OCI-LY3 (cell line): ENCODE measurements around the gene CEP112.

ENCODE experiments used
- H2AFZ ChIP-seq: fragments of 200-600, 300-600 bp; shearing (Covaris generic); 2 replicates; pipeline ENCODE4 v1.6.0; 2014; ENCODE audit warnings: antibody characterized with exemption, low read depth, low read length
- H3K27ac ChIP-seq: fragments of 200-600, 300-600 bp; sonication (generic); 2 replicates; pipeline ENCODE4 v1.5.1; 2014; ENCODE audit warnings: mild to moderate bottlenecking, low read length, moderate library complexity, mixed read lengths
- H3K27me3 ChIP-seq: fragments of 200-600, 300-600 bp; sonication (generic); 2 replicates; pipeline ENCODE4 v1.6.1; 2014; ENCODE audit warnings: low read depth, low read length, mixed read lengths
- H3K36me3 ChIP-seq: fragments of 200-600, 300-600 bp; sonication (generic); replicated peaks from 2 replicates; pipeline ENCODE3; 2014; ENCODE audit warnings: low read depth, low read length, mixed read lengths
- H3K4me1 ChIP-seq: fragments of 300-600, 200-600 bp; sonication (generic); 2 replicates; pipeline ENCODE4 v1.6.1; 2014; ENCODE audit warnings: low read length, mixed read lengths
- H3K4me2 ChIP-seq: fragments of 200-600, 300-600 bp; sonication (generic); 2 replicates; pipeline ENCODE4 v1.6.1; 2014; ENCODE audit warnings: low read length, mixed read lengths
- H3K4me3 ChIP-seq: fragments of 300-600, 200-600 bp; sonication (generic); 2 replicates; pipeline ENCODE4 v1.5.1; 2014; ENCODE audit warnings: antibody characterized with exemption, mild to moderate bottlenecking, low read length, moderate library complexity
- H3K79me2 ChIP-seq: fragments of 300-600, 200-600 bp; shearing (Covaris generic); 2 replicates; pipeline ENCODE4 v1.6.1; 2014; ENCODE audit warnings: mild to moderate bottlenecking, low read length, mixed read lengths
- H3K9ac ChIP-seq: fragments of 300-600, 200-600 bp; shearing (Covaris generic); 2 replicates; pipeline ENCODE4 v1.6.0; 2014; ENCODE audit warnings: mild to moderate bottlenecking, low read length, moderate library complexity
- H3K9me3 ChIP-seq: fragments of 200-600, 300-600 bp; shearing (Covaris generic); 2 replicates; pipeline ENCODE4 v1.6.1; 2014; ENCODE audit warnings: low read length, mixed read lengths; ENCODE audit not compliant: insufficient read depth
- H4K20me1 ChIP-seq: fragments of 200-600, 300-600 bp; sonication (generic); 2 replicates; pipeline ENCODE4 v1.6.1; 2016; ENCODE audit warnings: low read length, mixed read lengths; ENCODE audit not compliant: insufficient read depth
- EZH2phosphoT487 ChIP-seq: fragments of 200-600 bp; shearing (Covaris generic); IDR thresholded peaks from 2 replicates; pipeline ENCODE4 v1.6.1; 2018; ENCODE audit warnings: antibody characterized with exemption, mixed run types, low read depth
- TF ChIP-seq, protein P1 (sequence below): fragments of 200-600, 300-600 bp; sonication (generic); IDR thresholded peaks from 2 replicates; pipeline ENCODE4 v1.5.1; 2014; ENCODE audit warnings: antibody characterized with exemption, low read length, low read depth

Gene CEP112

DNA sequence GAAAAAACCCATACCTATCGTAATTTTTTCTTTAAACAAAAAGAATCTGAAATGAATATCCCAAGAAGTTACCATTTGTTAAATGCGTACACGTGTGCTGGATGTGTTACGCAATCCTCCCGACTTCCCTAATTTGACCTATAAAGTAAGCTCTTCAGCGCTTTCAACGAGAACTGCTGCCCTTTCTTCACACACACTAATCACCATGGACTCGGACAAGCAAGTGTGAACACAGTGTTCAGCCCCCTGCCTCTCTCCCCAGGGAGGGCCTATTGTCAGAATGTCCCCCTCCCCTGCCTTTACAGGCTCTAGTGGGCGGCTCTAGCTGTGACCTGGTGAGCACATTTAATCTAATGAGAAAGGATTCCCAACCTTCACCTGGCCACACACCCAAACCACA lies 216.1 kb downstream of the CEP112 start:
- Histone ChIP-seq H3K79me2 (no peaks in the 10 kb centered on the region), H3K9ac (no peak overlapping the region), H2AFZ (no peak overlapping the region), H3K27ac (no peak overlapping the region), H3K4me2 (no peak overlapping the region), H3K9me3 (peaks cover 6% of the 10 kb centered on the region), H4K20me1 (no peaks in the 10 kb centered on the region), H3K4me3 (no peak overlapping the region), H3K36me3 (no peaks in the 10 kb centered on the region), H3K4me1 (no peaks in the 10 kb centered on the region), H3K27me3 (no peaks in the 10 kb centered on the region)
- TF ChIP-seq EZH2phosphoT487: no peak
- TF ChIP-seq, protein P1, sequence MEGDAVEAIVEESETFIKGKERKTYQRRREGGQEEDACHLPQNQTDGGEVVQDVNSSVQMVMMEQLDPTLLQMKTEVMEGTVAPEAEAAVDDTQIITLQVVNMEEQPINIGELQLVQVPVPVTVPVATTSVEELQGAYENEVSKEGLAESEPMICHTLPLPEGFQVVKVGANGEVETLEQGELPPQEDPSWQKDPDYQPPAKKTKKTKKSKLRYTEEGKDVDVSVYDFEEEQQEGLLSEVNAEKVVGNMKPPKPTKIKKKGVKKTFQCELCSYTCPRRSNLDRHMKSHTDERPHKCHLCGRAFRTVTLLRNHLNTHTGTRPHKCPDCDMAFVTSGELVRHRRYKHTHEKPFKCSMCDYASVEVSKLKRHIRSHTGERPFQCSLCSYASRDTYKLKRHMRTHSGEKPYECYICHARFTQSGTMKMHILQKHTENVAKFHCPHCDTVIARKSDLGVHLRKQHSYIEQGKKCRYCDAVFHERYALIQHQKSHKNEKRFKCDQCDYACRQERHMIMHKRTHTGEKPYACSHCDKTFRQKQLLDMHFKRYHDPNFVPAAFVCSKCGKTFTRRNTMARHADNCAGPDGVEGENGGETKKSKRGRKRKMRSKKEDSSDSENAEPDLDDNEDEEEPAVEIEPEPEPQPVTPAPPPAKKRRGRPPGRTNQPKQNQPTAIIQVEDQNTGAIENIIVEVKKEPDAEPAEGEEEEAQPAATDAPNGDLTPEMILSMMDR: no peak

DNA sequence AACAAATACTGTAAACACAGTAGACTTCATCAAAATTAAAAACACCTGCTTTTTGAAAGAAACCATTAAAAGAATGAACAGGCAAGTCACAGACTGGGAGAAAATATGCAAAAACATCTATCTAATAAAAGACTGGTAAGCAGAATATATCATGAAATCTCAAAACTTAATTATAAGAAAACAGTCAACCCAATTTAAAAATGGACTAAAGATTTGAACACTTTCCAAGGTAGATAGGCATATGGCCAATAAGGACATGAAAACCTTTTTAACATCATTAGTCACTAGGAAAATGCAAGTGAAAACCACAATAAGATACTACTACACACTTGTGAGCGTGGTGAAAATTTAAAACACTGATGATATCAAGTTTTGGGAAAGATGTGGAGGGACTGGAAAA lies 218.7 kb downstream of the CEP112 start:
- no peaks in the 10 kb centered on the region for H3K27me3 ChIP-seq
- H3K4me3 ChIP-seq: no peak overlapping the region
- H3K9ac ChIP-seq: no peak overlapping the region
- H3K4me1 ChIP-seq: no peaks in the 10 kb centered on the region
- no peaks in the 10 kb centered on the region for H3K79me2 ChIP-seq
- H3K9me3 ChIP-seq: peaks cover 21% of the 10 kb centered on the region
- H3K36me3 ChIP-seq: no peaks in the 10 kb centered on the region
- H3K27ac ChIP-seq: no peak overlapping the region
- no peak overlapping the region for H2AFZ ChIP-seq
- TF ChIP-seq, protein P1: no peak
- TF ChIP-seq EZH2phosphoT487: no peak
- no peak overlapping the region for H3K4me2 ChIP-seq
- no peaks in the 10 kb centered on the region for H4K20me1 ChIP-seq

DNA sequence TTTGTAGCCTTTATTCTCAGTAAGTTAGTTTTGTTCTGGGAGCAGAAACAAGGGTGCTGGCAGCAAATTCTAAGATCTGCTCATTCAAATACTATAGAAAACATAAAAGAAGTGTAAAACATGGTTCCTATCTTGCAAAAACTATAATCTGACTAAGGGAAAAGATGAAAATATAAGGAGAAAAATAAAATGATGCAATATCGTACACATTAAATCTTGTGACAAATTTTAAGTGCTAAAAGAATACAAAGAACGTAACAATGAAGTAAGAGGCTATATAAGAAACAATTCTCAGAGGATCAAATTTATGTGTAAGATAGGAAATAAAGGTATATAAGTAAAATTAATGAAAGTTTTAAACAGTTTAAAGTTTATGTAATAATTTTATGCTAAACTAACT lies 224.6 kb downstream of the CEP112 start:
- Histone ChIP-seq H3K4me3 (no peak overlapping the region), H2AFZ (no peak overlapping the region), H3K9me3 (peaks cover 21% of the 10 kb centered on the region), H3K27me3 (no peaks in the 10 kb centered on the region), H3K36me3 (no peaks in the 10 kb centered on the region), H3K9ac (no peak overlapping the region), H3K27ac (no peak overlapping the region), H3K4me2 (no peak overlapping the region), H3K79me2 (no peaks in the 10 kb centered on the region), H4K20me1 (no peaks in the 10 kb centered on the region), H3K4me1 (no peaks in the 10 kb centered on the region)
- TF ChIP-seq EZH2phosphoT487: no peak
- TF ChIP-seq, protein P1: no peak

DNA sequence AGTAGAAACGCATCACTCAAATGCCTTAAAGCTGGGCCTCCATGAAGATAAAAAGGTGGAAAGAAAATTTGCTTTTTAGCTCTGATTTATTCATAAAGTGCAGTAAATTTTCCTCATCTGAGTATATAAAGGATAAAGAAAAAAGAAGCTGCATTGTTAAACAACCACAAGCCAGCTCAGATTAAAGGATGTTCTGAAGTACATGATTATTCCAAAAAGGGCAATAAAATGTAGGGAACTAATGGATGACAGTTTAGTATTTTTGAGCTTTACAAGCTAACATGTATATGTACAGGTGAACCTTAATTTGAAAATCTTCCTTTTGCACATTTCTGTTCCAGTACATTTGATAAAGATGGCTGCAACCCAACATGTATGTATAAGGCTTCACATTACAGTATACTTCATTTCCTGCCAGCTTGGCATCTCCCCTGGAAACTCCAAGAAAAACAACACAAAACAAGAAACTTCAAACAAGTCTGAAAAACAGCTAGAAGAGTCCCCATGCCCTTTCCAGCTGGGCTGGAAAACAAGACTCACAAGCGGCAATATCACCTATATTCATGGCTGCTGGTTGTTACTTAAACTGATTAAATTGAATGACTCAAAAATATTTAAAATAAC lies 225.7 kb downstream of the CEP112 start:
- Histone ChIP-seq H3K9me3 (peaks cover 19% of the 10 kb centered on the region), H3K4me1 (no peaks in the 10 kb centered on the region), H3K27ac (no peak overlapping the region), H3K79me2 (no peaks in the 10 kb centered on the region), H3K4me2 (no peak overlapping the region), H3K27me3 (no peaks in the 10 kb centered on the region), H3K9ac (no peak overlapping the region), H3K36me3 (no peaks in the 10 kb centered on the region), H2AFZ (no peak overlapping the region), H4K20me1 (no peaks in the 10 kb centered on the region), H3K4me3 (no peak overlapping the region)
- TF ChIP-seq, protein P1: no peak
- no peak for TF ChIP-seq EZH2phosphoT487
